ENCODE data around the gene CRLF2. TPM values are rescaled to one million over a fixed set of nuclear protein-coding genes. Genes with fewer than 3 reads are reported as not detected.
"Not testable (repeated sequence)": the region's sequence is repeated elsewhere in the genome, so short reads cannot be mapped to it uniquely, and the experiment has no call there.

CRLF2 gene
- total RNA-seq, 3 donors from 2014 or later: 0.31 to 0.63 TPM; not detected in 1

DNA sequence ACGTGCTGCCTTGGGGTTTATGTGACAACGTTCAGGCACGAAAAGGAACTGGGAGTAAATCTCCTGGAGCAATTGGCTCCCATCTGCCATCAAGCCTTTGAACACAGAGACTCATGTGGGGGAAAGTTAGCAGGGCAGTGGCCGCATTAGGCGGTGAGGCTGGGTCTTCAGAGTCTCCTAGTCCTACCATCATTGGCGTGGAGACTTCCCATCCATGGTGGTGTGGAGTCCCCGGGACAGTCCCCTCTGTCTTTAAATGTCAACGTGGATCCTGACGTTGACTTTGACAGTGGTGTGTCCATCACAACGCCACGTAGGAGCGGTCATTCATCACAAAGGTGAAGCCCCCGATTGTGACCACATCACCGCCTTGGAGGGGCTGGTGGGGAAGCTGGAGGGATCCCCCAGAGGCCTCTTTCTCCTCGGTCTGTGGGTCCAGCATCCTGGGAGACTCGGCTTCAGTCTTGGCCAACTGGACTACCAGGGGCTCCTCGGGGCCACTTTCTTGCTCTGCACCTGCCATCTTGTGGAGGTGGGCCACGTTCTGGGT, 21.8 kb downstream of the CRLF2 start:
- intact Hi-C loops (cut with DNase I, micrococcal nuclease): no loop called here
- ATAC-seq (no peak), DNase-seq (no peak)
- Histone ChIP-seq H3K36me3 (ENCODE audit: low read depth) (no peaks in the 10 kb centered on the region), H3K4me1 (ENCODE audit: low read depth) (no peaks in the 10 kb centered on the region), H3K4me3 (no peak overlapping the region), H3K9me3 (no peaks in the 10 kb centered on the region)
- TF ChIP-seq, protein P1, sequence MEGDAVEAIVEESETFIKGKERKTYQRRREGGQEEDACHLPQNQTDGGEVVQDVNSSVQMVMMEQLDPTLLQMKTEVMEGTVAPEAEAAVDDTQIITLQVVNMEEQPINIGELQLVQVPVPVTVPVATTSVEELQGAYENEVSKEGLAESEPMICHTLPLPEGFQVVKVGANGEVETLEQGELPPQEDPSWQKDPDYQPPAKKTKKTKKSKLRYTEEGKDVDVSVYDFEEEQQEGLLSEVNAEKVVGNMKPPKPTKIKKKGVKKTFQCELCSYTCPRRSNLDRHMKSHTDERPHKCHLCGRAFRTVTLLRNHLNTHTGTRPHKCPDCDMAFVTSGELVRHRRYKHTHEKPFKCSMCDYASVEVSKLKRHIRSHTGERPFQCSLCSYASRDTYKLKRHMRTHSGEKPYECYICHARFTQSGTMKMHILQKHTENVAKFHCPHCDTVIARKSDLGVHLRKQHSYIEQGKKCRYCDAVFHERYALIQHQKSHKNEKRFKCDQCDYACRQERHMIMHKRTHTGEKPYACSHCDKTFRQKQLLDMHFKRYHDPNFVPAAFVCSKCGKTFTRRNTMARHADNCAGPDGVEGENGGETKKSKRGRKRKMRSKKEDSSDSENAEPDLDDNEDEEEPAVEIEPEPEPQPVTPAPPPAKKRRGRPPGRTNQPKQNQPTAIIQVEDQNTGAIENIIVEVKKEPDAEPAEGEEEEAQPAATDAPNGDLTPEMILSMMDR (IDR thresholded peaks at IDR 0.05): no peak

DNA sequence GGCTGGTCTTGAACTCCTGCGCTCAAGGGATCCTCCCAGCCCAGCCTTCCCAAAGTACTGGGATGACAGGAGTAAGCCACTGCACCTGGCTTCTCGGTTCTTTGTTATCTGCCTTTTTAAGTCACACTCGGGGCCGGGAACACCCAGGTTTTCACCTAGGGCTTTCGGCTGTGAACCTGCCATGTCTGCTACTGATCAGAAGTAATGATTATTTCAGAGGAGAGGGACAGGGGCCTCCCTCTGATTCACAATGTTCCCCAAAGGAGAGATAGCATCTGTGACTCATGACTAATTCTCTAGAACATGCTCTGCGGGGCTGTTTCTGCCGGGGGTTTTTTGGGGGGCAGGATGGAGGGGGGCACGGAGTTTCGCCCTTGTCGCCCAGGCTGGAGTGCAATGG, 26.9 kb downstream of the CRLF2 start:
- no peak overlapping the region for H3K4me3 ChIP-seq
- intact Hi-C loops (cut with DNase I, micrococcal nuclease): no loop called here
- no peaks in the 10 kb centered on the region for H3K4me1 ChIP-seq (ENCODE audit: low read depth)
- ATAC-seq (no peak), DNase-seq (no peak)
- TF ChIP-seq, protein P1 (IDR thresholded peaks at IDR 0.05): no peak
- H3K9me3 ChIP-seq: no peaks in the 10 kb centered on the region
- no peaks in the 10 kb centered on the region for H3K36me3 ChIP-seq (ENCODE audit: low read depth)

DNA sequence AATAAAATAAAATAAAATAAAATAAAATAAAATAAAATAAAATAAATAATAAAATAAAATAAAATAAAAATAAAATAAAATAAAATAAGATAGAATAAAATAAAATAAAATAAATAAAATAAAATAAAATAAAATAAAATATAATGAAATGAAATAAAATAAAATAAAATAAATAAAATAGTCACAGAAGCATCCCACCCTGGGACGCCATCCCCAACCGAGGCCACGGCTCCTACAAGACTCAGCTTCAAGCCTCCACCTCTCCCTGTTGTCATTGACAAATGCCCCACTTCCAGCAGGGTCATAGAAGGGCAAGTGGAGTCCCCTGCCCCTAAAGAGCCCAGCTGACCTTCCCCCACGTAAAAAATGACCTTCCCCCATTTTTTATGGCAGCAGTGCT, 30.2 kb downstream of the CRLF2 start:
- DNase-seq (no peak), ATAC-seq (no peak)
- Histone ChIP-seq H3K9me3 (no peaks in the 10 kb centered on the region), H3K4me1 (ENCODE audit: low read depth) (no peaks in the 10 kb centered on the region), H3K4me3 (no peak overlapping the region), H3K36me3 (ENCODE audit: low read depth) (no peaks in the 10 kb centered on the region)
- TF ChIP-seq, protein P1 (IDR thresholded peaks at IDR 0.05): no peak
- intact Hi-C loops (cut with DNase I, micrococcal nuclease): no loop called here

DNA sequence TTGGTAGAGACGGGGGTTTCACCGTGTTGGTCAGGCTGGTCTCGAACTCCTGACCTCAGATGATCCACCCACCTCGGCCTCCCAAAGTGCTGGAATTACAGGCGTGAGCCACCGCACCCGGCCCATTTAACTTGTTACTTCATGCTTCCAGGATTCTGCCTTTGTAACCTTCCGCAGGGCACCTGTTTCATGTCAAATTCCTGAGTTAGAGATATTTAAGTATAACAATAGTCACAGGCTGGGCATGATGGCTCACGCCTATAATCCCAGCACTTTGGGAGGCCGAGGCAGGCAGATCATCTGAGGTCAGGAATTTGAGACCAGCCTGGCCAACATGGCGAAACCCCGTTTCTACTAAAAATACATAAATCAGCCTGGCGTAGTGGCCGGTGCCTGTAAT, 30.8 kb downstream of the CRLF2 start:
- H3K9me3 ChIP-seq; DNase-seq; intact Hi-C loops (cut with DNase I, micrococcal nuclease); H3K4me1 ChIP-seq (ENCODE audit: low read depth); H3K36me3 ChIP-seq (ENCODE audit: low read depth); ATAC-seq; H3K4me3 ChIP-seq: not testable (repeated sequence)

DNA sequence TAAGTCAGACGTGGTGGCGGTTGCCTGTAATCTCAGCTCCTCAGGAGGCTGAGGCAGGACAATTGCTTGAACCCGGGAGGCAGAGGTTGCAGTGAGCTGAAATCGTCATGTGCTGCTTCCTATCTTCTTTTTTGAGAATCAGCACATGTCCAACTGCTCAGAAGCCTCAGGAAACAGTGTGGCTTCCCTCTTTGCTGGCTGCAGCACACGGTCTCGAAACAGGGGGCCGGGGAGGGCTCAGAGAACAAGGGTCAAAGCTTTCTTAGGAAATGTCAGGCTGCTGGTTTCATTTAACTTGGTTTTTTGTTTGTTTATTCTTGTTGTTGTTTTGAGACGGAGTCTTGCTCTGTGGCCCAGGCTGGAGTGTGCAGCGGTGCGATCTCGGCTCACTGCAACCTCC, 31.3 kb downstream of the CRLF2 start:
- DNase-seq (no peak), ATAC-seq (no peak)
- TF ChIP-seq, protein P1 (IDR thresholded peaks at IDR 0.05): no peak
- no peaks in the 10 kb centered on the region for H3K4me1 ChIP-seq (ENCODE audit: low read depth)
- no peak overlapping the region for H3K4me3 ChIP-seq
- no peaks in the 10 kb centered on the region for H3K9me3 ChIP-seq
- H3K36me3 ChIP-seq (ENCODE audit: low read depth): no peaks in the 10 kb centered on the region
- intact Hi-C loops (cut with DNase I, micrococcal nuclease): no loop called here

DNA sequence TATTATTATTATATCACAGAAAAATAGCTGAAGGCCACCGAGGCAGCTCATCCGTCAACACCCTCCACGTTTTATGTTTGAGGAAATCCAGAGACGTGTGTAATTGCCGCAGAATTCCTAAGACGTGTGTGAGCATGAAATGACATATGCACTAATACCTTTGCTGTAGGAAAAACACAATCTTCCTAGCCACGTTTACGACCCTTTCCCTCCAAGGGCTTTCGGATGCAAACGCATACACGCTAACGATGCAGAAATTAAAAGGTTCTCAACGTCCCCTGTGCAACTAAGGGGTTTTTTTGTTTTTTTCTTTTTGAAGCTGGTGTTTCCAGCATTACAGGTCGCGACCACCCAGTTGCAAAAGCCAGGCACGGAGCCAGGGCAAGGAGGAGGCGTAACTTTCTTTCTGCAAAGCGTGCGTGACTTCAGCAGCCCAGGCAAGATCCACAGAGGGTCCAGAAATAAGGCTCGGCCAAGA, 33.8 kb downstream of the CRLF2 start:
- TF ChIP-seq, protein P1 (IDR thresholded peaks at IDR 0.05): no peak
- no peaks in the 10 kb centered on the region for H3K9me3 ChIP-seq
- H3K4me3 ChIP-seq: no peak overlapping the region
- DNase-seq (no peak), ATAC-seq (no peak)
- H3K4me1 ChIP-seq (ENCODE audit: low read depth): no peaks in the 10 kb centered on the region
- intact Hi-C loops (cut with DNase I, micrococcal nuclease): no loop called here
- H3K36me3 ChIP-seq (ENCODE audit: low read depth): no peaks in the 10 kb centered on the region

DNA sequence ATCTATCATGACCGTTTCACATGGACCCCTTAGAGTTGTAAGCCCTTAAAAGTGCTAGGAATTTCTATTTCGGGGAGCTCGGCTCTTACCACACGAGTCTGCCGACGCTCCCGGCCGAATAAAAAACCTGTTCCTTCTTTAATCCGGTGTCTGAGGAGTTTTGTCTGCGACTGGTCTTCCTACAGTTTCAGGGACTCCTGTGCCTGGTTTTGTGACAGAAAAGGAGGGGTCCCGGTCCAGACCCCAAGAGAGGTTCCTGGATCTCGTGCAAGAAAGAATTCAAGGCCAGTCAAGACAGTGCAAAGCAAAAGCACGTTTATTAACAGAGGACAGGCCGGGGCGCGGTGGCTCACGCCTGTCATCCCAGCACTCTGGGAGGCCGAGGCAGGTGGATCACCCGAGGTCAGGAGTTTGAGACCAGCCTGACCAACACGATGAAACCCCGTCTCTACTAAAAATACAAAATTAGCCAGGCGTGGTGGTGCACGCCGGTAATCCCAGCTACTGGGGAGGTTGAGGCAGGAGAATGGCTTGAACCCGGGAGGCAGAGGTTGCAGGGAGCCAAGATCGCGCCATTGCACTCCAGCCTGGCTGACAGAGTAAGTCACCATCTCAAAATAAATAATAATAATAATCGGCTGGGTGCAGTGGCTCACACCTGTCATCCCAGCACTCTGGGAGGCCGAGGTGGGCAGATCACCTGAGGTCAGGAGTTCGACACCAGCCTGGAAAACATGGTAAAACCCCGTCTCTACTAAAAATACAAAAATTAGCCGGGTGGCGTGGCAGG, 35.7 kb downstream of the CRLF2 start:
- H3K4me1 ChIP-seq (ENCODE audit: low read depth); H3K9me3 ChIP-seq; H3K4me3 ChIP-seq; ATAC-seq; DNase-seq; H3K36me3 ChIP-seq (ENCODE audit: low read depth); intact Hi-C loops (cut with DNase I, micrococcal nuclease): not testable (repeated sequence)

DNA sequence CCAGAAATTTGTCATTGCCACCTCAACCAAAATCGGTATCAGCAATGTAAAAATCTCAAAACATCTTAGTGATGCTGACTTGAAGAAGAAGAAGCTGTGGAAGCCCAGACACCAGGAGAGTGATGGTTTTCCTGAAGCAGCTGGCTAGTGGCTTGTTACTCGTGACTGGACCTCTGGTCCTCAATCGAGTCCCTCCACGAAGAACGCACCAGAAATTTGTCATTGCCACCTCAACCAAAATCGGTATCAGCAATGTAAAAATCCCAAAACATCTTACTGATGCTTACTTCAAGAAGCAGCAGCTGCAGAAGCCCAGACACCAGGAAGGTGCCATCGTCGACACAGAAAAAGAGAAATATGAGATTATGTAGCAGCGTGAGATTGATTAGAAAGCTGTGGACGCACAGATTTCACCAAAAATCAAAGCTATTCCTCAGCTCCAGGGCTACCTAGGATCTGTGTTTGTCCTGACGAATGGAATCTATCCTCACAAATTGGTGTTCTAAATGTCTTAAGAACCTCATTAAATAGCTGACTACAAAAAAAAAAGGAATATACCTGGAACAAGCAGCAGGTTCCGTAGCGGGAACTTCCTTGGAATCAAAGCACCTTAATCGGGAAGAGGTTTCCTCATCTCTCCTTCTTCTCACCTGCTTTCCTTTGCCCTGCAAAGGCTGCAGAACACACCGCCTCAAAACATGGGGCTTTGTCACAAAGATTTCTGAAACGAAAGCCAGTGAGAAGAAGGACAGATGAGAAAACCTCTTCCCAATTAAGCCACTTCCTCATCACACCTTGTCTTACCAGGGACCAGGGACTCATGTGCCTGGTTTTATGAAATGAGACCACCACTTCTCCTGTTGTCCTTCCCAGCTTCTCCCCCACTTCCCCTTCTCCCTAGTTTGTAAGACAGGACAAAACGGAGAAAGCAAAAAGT, 37.6 kb downstream of the CRLF2 start:
- H3K36me3 ChIP-seq (ENCODE audit: low read depth); intact Hi-C loops (cut with DNase I, micrococcal nuclease); H3K4me3 ChIP-seq; DNase-seq; H3K4me1 ChIP-seq (ENCODE audit: low read depth); ATAC-seq; H3K9me3 ChIP-seq: not testable (repeated sequence)

All from mucosa of descending colon (tissue), 3 donors.